Neural cell (in vitro differentiated cells): Measurements from ENCODE around the gene AGBL4. TPM values are rescaled to one million over a fixed set of nuclear protein-coding genes. Genes with fewer than 3 reads are reported as not detected.

Source experiments
- H2AFZ ChIP-seq: fragments of 200-600, 300-800 bp; sonication (generic), shearing (Covaris generic); 2 replicates; pipeline ENCODE4 v1.6.0; 2014; ENCODE audit warnings: low read depth, mild to moderate bottlenecking, antibody characterized with exemption, low read length, moderate library complexity
- H3F3A ChIP-seq: fragments of 200-600 bp; shearing (Covaris generic); 2 replicates; pipeline ENCODE4 v1.6.1; 2016; ENCODE audit warnings: mild to moderate bottlenecking, moderate library complexity, mixed read lengths, antibody characterized with exemption, low read length; ENCODE audit not compliant: insufficient read depth, poor library complexity, severe bottlenecking
- H3K27ac ChIP-seq: fragments of 200-600, 300-800 bp; sonication (generic), shearing (Covaris generic); 2 replicates; pipeline ENCODE4 v1.5.1; 2014; ENCODE audit warnings: mild to moderate bottlenecking, low read length, moderate library complexity
- H3K27me3 ChIP-seq: fragments of 300-800, 200-600 bp; sonication (generic), shearing (Covaris generic); 2 replicates; pipeline ENCODE4 v1.6.0; 2014; ENCODE audit warnings: mild to moderate bottlenecking, low read depth, low read length, moderate library complexity; ENCODE audit not compliant: insufficient read depth
- H3K36me3 ChIP-seq: fragments of 300-800, 200-600 bp; sonication (generic), shearing (Covaris generic); 2 replicates; pipeline ENCODE4 v1.5.1; 2014; ENCODE audit warnings: mild to moderate bottlenecking, antibody characterized with exemption, low read length, moderate library complexity; ENCODE audit not compliant: insufficient read depth
- H3K4me2 ChIP-seq: fragments of 300-800, 200-600 bp; sonication (generic), shearing (Covaris generic); 2 replicates; pipeline ENCODE4 v1.6.0; 2014; ENCODE audit warnings: mild to moderate bottlenecking, low read length
- H3K4me3 ChIP-seq: fragments of 300-800, 200-600 bp; sonication (generic), shearing (Covaris generic); 2 replicates; pipeline ENCODE4 v1.5.1; 2014; ENCODE audit warnings: mild to moderate bottlenecking, low read length, moderate library complexity
- H3K79me2 ChIP-seq: fragments of 200-600 bp; shearing (Covaris generic); replicated peaks from 2 replicates; pipeline ENCODE4 v1.6.0; 2014; ENCODE audit warnings: mild to moderate bottlenecking, low read length, moderate library complexity; ENCODE audit not compliant: insufficient read depth
- H3K9ac ChIP-seq: fragments of 300-800, 200-600 bp; sonication (generic), shearing (Covaris generic); 2 replicates; pipeline ENCODE4 v1.6.1; 2016; ENCODE audit warnings: mild to moderate bottlenecking, low read length, mixed read lengths
- H3K9me2 ChIP-seq: fragments of 200-600 bp; shearing (Covaris generic); 2 replicates; pipeline ENCODE4 v1.6.1; 2016; ENCODE audit warnings: mild to moderate bottlenecking, low read length, mixed read lengths; ENCODE audit not compliant: insufficient read depth
- H3K9me3 ChIP-seq: fragments of 200-600, 300-800 bp; sonication (generic), shearing (Covaris generic); 2 replicates; pipeline ENCODE4 v1.6.1; 2016; ENCODE audit warnings: mild to moderate bottlenecking, mixed run types, low read length, moderate library complexity, mixed read lengths
- H4K20me1 ChIP-seq: fragments of 200-600 bp; shearing (Covaris generic); 2 replicates; pipeline ENCODE4 v1.6.1; 2016; ENCODE audit warnings: mild to moderate bottlenecking, mixed run types; ENCODE audit not compliant: insufficient read depth
- CTCF ChIP-seq: fragments of 450-650 bp; IDR thresholded peaks from 2 replicates; pipeline ENCODE4 v1.5.1; 2014; ENCODE audit warnings: antibody characterized with exemption, mild to moderate bottlenecking, moderate library complexity; ENCODE audit not compliant: poor library complexity, severe bottlenecking
- EP300 ChIP-seq: fragments of 450-650 bp; conservative IDR thresholded peaks from 2 replicates; pipeline ENCODE4 v1.6.1; 2014; ENCODE audit warnings: antibody characterized with exemption, mild to moderate bottlenecking, moderate library complexity; ENCODE audit not compliant: poor library complexity, severe bottlenecking
- EZH2 ChIP-seq: fragments of 200-600, 300-800 bp; shearing (Covaris generic), sonication (generic); IDR thresholded peaks from 2 replicates; pipeline ENCODE4 v1.6.1; 2014; ENCODE audit warnings: antibody characterized with exemption, low read length, borderline replicate concordance, mild to moderate bottlenecking; ENCODE audit not compliant: insufficient read depth, poor library complexity, severe bottlenecking
- MXI1 ChIP-seq: fragments of 450-650 bp; conservative IDR thresholded peaks from 2 replicates; pipeline ENCODE4 v1.6.1; 2014; ENCODE audit warnings: antibody characterized with exemption, mild to moderate bottlenecking; ENCODE audit not compliant: poor library complexity, severe bottlenecking
- POLR2AphosphoS5 ChIP-seq: IDR thresholded peaks from 2 replicates; pipeline ENCODE4 v1.6.1; 2012
- RAD21 ChIP-seq: fragments of 450-650 bp; conservative IDR thresholded peaks from 2 replicates; pipeline ENCODE4 v1.6.1; 2014; ENCODE audit warnings: antibody characterized with exemption, mild to moderate bottlenecking, moderate library complexity
- SMC3 ChIP-seq: fragments of 450-650 bp; conservative IDR thresholded peaks from 2 replicates; pipeline ENCODE4 v1.6.1; 2014; ENCODE audit warnings: antibody characterized with exemption, mild to moderate bottlenecking, moderate library complexity; ENCODE audit not compliant: poor library complexity
- TAF1 ChIP-seq: IDR thresholded peaks from 2 replicates; pipeline ENCODE4 v1.6.1; 2012; ENCODE audit warnings: low read depth
- polyA plus RNA-seq: library from polyadenylated mRNA; depleted of rRNA; stranded (reverse); fragments of >200 nt; gene quantifications from 2 replicates; pipeline ENCODE4 v1.2.3, GENCODE V29; 2014
- TF ChIP-seq, protein P1 (sequence below): IDR thresholded peaks from 2 replicates; pipeline ENCODE4 v1.6.1; 2012; ENCODE audit warnings: borderline replicate concordance

AGBL4 gene
- polyA plus RNA-seq, 1 donor from 2014 or later: 1.3 TPM

GRCh38 chr1:49842596-49842995 is 181.2 kb downstream of the AGBL4 start (continued):
- TF ChIP-seq MXI1: no peak
- no peak for TF ChIP-seq RAD21

DNA sequence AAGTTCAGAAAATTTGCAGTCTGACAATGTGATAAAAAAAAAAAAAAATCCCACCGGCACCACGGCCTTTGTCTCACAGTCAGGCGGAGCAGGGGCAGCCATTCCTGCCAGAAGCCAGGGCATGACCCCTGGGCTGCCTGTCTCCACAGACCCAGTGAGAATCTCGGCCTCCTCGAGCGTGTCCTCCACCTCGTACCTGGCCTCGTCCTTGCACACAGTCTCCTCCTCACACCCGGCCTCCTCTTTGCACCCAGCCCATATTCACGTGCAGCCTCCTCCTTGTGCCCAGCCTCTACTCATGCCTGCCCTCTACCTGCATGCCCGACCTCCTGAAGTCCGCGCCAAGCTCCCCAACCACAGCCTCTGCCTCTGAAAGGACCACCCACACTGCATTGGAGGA is 182.0 kb downstream of the AGBL4 start:
- Histone ChIP-seq H3K4me3 (no peak overlapping the region), H3K4me2 (no peak overlapping the region), H3F3A (no peaks in the 10 kb centered on the region), H3K36me3 (no peaks in the 10 kb centered on the region), H3K79me2 (no peaks in the 10 kb centered on the region), H4K20me1 (no peaks in the 10 kb centered on the region), H3K27me3 (no peaks in the 10 kb centered on the region), H3K27ac (no peak overlapping the region), H3K9me2 (no peaks in the 10 kb centered on the region), H3K9ac (no peak overlapping the region), H3K9me3 (peaks cover 14% of the 10 kb centered on the region), H2AFZ (no peak overlapping the region)
- no peak for TF ChIP-seq RAD21
- TF ChIP-seq EP300: no peak
- TF ChIP-seq, protein P1, sequence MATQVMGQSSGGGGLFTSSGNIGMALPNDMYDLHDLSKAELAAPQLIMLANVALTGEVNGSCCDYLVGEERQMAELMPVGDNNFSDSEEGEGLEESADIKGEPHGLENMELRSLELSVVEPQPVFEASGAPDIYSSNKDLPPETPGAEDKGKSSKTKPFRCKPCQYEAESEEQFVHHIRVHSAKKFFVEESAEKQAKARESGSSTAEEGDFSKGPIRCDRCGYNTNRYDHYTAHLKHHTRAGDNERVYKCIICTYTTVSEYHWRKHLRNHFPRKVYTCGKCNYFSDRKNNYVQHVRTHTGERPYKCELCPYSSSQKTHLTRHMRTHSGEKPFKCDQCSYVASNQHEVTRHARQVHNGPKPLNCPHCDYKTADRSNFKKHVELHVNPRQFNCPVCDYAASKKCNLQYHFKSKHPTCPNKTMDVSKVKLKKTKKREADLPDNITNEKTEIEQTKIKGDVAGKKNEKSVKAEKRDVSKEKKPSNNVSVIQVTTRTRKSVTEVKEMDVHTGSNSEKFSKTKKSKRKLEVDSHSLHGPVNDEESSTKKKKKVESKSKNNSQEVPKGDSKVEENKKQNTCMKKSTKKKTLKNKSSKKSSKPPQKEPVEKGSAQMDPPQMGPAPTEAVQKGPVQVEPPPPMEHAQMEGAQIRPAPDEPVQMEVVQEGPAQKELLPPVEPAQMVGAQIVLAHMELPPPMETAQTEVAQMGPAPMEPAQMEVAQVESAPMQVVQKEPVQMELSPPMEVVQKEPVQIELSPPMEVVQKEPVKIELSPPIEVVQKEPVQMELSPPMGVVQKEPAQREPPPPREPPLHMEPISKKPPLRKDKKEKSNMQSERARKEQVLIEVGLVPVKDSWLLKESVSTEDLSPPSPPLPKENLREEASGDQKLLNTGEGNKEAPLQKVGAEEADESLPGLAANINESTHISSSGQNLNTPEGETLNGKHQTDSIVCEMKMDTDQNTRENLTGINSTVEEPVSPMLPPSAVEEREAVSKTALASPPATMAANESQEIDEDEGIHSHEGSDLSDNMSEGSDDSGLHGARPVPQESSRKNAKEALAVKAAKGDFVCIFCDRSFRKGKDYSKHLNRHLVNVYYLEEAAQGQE: no peak
- TF ChIP-seq POLR2AphosphoS5: no peak
- TF ChIP-seq TAF1: no peak
- TF ChIP-seq SMC3: no peak
- no peak for TF ChIP-seq MXI1
- no peak for TF ChIP-seq EZH2
- no peak for TF ChIP-seq CTCF

GRCh38 chr1:49824261-49824660 is 199.5 kb downstream of the AGBL4 start:
- no peaks in the 10 kb centered on the region for H3K27me3 ChIP-seq
- H3K4me3 ChIP-seq: no peak overlapping the region
- H3K27ac ChIP-seq: no peak overlapping the region
- no peaks in the 10 kb centered on the region for H3K9me2 ChIP-seq
- TF ChIP-seq TAF1: no peak
- no peak for TF ChIP-seq SMC3
- TF ChIP-seq POLR2AphosphoS5: no peak
- TF ChIP-seq RAD21: no peak
- no peak for TF ChIP-seq CTCF
- TF ChIP-seq, protein P1: no peak
- H4K20me1 ChIP-seq: no peaks in the 10 kb centered on the region
- no peaks in the 10 kb centered on the region for H3K9me3 ChIP-seq
- no peak overlapping the region for H3K9ac ChIP-seq
- no peaks in the 10 kb centered on the region for H3K79me2 ChIP-seq
- no peaks in the 10 kb centered on the region for H3K36me3 ChIP-seq
- no peak overlapping the region for H2AFZ ChIP-seq
- H3F3A ChIP-seq: no peaks in the 10 kb centered on the region
- H3K4me2 ChIP-seq: no peak overlapping the region
